ENCODE results near the gene RTN4R.

Gene RTN4R

DNA sequence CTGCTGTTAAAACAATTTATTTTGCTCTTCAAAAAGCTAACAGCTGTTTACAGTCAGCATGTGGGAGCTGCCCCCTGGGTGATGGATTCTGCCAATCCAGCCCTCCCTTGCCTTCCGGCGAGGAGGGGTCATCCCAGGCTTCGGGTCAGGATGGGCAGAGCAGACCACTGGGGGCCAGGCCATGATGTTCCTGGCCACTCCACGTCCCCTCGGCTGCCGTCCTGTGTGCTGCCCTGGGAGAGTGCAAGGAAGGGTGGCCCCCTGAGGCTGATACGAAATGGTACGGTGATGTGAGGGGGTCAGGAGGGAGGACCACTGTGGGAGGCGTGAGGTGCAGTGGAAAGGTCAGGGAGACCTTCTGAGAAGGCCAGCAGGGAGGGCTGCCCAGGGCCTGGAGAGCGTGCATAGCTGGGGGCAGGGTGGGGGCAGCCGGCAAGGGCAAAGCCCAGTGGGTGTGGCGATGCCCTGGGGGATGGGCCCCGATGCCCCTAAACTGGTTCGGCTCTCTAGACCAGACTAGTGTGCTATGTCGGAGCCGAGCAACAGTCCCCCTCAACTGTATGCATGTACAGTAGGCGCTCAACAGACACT lies 41.3 kb downstream of the RTN4R start:
- DNase-seq, result no peak

DNA sequence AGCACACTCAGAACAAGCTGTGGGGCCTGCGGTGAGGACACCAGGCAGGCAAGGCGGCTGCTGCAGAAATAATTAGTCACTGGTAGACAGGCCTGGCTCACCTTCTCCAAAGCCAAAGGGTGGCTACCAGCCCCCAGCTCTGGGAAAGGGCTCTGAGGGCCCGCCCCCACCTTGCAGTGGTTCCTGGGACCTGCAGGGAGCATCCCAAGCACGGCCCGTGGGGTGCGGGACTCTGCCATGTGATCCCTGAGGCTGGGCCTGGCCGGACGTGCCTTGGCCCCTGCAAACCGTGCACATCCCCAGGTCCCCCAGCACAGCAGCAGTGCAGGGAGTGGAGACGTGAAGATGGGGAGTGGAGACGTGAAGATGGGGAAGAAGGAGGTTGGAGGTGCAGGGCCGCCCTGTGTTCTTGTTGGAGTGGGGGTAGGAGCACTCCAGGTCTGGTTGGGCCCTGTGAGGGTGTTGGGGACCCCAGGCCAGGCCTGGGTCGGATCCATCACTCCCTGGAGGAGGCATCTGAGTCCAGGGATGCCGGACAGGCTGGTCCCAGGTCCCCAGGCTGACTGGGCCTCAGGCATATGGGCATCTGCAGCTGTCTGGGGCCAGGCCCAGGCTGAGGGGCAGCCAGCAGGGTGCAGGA lies 41.9 kb downstream of the RTN4R start:
- no peak for DNase-seq

DNA sequence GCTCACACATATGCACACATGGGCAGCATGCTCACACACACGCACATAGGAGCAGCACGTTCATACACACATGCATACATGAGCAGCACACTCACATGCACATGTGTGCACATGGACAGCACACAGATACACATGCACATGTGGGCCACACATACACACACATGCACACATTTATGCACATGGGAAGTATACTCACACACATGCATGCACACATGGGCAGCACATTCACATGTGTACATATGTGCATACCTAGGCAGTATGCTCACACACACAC lies 42.5 kb downstream of the RTN4R start:
- no peak for DNase-seq

DNA sequence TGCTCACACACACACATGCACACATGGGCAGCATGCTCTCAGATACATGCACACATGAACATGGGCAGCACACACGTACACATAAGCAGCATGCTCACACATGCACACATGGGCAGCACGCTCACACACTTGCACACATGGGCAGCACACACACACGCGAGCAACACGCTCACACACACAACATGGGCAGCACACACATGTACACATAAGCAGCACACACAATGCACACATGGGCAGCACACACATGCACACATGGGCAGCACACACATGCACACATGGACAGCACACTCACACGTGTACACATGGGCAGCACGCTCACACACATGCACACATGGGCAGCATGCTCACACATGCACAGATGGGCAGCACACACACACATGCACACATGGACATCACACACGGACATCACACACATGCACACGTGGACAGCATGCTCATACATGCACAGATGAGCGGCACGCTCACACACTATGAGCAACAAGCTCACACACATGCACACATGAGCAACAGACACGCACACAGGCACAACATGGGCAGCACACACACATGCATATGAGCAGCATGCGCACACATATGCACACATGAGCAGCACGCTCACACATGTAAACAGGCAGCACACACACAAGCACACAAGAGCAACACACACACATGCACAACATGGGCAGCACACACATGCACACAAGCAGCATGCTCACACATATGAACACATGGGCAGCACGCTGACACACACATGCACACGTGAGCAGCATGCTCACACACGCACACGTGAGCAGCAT lies 43.0 kb downstream of the RTN4R start:
- DNase-seq, result no peak

DNA sequence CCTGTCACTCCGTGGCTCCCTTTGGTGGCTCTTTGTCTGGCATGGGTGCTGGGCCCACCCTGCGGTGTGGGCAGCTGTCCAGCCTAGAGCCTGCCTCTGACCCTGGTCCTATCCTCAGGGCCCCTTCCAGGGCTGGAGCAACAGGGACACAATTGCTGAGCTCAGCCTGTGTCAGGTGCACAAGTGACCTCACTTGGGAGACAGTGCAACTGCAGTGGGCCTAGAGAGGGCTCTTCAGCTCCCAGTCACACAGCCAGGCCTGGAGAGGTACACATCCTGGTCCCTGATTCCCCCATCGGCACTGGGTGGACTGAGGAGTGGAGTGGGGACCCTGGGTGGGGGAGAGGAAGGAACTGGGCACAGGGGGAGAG lies 43.9 kb downstream of the RTN4R start:
- DNase-seq, result no peak

DNA sequence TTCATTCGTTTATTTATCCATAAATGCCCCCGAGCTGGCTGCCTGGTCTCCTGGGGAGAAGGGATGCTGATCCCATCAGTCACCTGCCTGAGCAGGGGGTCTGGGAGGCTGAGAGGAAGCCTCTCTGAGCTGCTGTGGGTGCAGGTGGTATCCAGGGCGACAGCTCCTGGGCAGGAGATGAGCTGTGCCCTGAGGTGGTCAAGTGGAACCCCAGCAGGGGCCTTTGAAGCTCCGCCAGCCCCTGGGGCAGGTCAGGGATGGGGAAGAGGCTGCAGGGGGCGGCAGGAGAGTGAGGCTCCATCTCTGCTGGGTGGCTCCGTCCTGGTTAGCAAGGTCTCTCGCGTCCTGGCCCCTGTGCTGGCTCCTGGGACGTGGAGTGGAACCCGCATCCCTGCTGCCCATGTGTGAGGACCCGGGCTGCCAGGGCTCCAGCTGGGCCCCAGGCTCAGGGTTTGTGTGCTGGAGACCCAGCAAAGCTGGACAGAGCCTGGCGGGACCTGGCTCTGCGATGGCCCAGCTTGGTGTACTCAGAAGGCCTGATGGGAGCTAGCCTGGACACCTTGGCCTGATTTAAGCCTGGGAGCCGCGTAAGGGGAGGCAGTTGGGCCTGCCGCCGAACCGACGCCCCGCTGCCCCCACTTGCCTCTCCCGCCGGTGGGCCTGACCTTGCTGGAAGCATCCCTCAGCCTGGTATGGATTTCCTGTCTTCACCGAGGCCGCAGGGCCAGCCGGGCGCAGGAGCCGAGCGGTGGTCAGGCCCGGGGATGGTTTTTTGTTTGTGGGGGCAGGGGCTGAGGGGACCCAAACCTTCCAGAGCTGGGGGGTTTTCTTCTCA lies 44.5 kb downstream of the RTN4R start:
- DNase-seq, result no peak

DNA sequence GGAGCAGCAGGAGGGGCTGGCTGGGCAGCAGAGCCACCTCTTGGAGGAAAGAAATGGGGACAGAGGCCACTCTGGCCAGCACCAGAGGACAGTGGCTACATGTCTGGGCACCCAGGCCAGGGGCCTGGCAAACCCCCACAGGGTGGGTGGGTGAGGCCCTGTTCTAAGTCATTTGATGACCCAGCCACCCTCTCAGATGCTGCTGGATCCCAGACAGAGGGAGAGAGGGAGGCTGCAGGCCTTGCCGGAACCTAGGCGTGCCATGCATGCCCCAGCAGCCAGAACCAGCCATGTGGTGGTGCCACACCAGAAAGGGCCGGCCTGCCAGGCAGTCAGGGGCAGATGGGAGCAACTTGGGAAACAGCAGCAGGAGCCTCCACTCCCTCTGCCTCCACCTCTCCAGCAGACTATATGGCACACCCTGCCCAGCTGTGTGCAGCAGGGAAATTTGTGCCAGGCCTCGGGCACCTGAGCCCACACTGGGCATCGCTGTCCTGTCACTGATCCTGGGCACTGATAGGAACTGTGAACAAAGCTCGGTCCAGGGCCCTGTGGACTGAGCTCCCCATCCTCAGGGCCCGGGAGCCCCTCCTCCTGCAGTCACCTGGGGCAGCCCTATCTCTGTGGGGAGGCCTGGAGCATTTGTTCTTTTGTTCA lies 45.2 kb downstream of the RTN4R start:
- no peak for DNase-seq

DNA sequence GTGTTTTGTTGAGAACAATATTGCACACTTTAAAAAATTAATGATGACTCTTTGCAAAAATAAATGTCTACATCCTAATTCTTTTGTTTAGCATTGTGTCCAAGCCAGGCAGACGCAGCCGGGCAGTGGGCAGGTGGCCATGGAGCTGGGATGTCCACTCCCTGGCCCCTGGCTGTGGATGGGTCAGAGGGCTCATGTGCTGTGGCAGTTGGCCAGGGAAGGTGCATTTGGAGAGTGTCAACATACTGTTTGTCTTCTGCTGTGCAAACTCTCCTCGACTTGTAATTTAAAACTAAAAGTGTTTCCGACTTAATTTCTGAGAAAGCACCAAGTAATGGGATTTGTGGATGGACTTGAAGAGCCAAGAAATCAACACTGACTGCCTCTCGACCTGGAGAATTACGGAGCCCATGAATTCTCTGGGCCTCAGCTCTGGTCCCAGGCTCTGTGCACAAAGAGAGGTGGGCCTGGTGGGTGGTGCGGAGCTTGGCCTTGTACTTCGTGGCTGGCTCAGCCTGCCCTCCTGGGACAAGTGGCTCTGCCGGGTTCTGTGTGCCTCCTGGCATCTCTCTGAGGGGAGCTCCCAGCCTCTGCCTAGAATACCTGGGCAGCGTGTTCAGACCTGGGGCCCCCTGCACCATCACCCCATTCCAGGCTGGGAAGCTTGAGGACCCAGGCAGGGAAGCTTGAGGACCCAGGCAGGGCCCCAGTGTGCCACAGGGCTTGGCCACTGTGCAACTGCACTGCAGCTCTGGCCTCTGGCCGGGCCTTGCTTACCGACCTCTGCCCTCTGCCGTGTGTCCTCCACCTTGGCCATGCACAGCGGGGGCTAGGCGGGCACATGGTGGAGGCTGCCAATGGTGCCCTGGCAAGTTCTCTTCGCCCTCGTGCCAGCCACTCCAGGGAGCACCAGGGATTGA lies 46.4 kb downstream of the RTN4R start:
- DNase-seq, result no peak

DNA sequence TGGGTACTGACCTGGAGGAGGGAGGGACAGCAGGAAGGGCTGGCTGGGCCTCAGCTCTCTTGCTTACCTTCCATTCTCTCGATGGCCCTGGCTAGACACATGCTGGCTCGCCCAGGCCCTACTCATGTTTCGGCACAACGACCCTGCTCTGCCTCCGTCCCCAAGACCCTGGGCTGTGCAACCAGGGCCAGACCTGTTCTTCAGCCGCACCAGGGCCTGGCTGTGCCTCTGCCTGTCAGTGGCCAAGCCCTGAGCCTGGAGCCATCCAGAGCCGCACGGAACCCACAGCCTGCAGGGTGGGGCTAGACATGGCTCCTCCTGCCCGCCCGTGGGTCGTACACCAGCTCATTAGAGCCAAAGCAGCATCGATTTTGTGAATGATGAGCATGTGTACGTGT lies 47.5 kb downstream of the RTN4R start:
- DNase-seq, result no peak

DNA sequence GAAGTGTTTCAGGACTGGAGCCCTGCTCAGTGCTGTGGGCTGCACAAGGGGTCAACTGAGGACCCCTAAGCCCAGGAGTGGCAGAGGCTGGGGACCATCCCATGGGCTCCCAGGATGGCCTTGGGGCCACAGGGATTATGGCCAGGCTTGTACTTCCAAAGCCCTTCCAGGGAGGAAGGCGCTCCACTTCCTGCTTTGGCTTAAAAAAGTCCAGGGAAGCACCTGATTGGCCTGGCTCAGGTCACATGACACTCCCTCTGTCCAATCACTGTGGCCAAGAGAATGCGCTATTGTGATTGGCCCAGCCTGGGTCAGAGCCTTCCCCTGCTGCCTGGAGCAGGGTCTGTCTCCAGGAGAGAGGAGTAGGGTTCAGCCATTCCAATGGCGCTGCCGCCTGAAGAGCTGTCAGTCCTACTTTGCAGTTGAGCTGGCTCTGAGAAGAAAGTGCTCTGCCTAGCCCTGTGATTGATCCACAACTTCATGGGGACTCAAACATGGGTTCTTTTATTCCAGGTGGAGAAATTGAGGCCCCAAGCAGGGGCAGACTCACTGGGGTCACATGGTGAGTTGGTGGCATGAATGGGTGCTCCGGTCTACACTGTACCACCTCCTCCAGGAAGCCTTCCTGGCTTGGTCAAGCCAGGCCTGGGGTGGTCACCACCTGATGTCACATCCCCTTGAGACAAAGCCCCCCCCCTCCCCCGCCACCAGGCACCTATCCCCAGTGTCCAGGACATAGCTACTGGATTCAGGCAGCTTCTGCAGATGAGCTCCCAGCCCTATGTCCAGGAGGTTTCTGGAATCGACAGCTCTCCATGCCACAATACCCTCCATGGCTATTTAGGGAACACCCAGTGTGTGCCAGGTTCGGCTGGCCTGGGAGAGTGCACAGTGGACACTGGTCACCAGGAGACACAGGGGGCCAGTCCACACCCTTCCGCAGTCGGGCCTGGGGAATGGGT lies 48.2 kb downstream of the RTN4R start:
- DNase-seq, result no peak

DNA sequence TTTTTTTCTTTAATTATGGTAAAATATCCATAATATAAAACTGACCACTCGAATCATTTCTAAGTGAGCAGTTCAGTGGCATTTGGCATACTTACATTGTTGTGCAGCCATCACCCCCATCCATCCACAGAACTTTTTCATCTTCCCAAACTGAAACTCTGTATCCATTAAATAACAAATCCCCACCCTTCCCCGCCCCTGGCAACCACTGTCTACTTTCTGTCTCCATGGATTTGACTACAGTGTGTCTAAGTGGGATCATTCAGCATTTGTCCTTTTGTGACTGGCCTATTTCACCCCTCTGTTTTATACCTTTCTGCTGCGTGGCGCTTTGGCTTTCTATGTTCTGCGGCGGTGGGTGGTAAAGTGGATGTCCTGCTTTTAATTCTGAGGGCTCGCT lies 49.1 kb downstream of the RTN4R start:
- DNase-seq, result no peak

DNA sequence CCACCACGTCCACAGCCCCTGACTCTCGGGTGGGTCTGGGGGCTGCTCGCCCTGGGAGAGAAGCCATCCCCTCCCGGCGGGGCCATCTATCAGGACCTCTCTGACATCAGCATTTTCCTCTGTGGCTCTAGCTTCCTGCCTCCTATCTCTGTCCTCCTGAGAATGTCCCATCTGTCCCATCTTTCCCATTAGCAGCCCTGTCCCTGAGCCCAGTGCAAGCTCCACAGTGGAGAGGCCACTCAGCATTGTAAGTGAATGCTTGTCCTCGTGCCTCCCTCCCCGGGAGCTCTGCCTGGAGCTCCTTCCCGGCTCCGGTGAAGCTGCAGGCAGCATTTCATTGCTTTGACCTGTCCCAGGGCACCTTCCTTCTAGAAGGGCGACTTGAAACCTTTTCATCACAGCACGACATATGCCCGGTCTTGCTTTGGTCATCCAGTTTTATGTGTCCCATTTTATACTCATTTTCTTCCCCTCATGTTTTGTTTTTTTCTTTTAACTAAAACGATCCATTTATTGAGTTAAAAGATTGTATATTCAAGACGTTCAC lies 49.7 kb downstream of the RTN4R start:
- no peak for DNase-seq

DNA sequence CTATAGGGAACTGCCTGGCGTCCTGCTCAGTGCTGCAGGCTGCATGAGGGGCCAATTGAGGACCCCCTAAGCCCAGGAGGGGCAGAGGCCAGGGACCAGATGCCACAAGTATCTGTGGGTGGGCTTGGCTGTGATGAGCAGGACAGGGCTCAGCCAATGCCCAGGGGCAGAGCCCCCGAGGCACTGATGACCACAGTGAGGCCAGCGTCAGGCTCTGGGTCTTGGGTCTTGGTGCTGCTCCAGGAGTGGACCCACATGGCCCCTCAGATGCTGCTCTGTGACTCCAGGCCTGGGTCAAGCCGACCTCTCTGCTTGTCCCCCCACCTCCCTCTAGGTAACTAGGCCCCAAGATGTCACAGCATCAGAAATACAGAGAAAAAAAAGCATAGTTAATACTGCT lies 50.6 kb downstream of the RTN4R start:
- no peak for DNase-seq

DNA sequence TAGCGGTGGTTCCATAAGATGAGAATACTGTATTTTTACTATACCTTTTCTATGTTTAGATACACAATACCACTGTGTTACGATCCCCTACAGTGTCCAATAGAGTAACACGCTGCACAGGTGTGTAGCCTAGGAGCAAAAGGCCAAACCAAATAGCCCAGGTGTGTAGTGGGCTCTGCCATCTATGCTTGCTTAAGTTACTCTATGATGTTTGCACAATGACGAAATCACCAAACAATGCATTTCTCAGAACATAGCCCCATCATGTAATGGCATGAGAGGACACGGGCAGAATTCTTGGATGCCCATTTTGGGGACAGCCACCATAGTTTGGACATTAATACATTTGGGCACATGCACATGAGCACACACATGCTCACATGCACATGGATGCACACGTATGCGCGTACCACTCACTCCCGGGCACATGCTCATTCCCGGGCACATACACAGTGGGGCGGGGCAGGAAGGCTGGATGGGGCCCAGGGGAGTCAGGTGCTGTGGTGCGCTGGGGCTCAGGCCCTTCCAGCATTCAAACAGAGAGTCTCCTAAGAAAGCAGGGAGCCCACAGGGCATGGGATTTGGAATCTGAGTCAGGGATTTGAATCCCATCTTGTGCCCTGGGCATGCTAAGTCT lies 51.1 kb downstream of the RTN4R start:
- no peak for DNase-seq

DNA sequence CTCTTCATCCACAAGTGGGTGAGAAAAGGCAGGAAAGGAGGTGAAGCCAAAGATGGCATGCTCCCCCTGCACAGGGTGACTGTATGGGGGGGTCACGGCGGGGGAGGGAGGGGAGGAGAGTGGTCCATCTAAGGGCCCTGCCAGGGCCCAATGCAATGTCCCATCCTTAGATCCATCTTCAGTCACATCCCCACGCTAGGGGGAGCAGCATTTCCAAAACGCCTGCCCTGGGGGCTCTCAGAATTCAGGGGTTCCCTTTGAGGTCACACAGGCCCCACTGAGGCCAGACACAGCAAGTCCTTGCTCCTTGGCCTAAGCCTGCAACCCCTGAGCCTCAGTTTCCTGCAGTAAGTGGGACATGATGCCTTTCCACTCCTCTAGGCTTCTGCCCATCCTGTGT lies 52.4 kb downstream of the RTN4R start:
- no peak for DNase-seq

DNA sequence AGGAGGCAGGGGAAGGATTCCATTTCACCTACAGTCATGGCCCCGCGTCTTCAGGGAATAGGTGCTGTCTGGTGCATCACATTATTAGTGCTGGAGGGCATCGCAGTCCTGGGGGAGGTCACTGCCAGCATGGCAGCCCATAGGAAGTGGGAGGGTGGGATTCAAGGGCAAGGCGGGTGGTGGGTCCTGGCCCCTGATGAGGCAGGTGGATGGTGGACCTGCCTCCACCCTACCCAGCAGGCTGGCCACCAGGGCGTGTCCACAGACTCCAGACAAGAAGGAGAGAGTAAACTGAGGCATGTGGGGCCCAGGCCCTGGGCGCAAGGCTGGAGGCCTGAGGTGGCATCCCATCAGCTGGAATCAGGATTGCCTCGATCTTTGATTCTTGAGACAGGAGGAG lies 53.3 kb downstream of the RTN4R start:
- DNase-seq, result no peak

DNA sequence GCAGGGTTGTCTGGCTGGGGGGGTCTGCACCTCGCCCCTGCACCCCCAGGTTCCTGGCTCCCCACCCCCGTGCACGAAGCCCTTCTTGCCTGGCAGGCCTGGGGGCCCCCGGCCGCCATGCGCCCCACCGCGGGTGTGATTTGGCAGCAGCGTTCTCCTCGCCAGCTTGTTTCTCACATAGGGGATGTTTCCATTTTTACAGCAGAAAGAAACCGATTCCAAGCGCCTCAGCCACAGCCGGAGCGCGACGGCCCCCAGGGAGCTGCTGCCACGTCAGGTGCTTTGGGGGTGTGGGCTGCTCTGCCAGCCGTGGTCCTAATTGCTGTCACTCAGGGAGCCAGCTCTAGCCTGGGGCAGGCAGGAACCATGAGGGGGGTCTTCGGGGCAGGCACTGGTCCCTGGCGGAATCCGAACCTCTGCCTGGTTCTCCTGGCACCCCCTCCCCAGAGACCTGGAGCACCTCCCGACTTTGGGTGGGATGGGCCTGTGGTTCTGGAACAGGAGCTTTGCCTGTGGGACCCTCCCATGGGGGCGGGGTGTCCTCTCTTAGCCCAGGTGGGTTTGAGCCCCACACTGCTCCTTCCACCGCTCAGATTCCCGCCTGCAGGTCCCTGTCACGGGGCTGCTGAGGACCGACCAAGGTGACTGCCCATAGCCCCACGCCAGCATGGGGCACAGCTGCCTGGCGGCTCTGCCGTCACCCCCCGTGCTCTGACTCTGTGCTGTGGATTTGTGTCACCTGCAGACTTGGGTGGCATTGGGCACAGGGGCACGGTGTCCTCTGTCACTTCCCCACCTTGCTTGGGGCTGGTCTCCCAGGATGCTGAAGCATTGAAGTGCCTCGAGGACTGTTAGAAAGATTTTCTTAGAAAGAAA lies 54.0 kb downstream of the RTN4R start:
- DNase-seq, result no peak

DNA sequence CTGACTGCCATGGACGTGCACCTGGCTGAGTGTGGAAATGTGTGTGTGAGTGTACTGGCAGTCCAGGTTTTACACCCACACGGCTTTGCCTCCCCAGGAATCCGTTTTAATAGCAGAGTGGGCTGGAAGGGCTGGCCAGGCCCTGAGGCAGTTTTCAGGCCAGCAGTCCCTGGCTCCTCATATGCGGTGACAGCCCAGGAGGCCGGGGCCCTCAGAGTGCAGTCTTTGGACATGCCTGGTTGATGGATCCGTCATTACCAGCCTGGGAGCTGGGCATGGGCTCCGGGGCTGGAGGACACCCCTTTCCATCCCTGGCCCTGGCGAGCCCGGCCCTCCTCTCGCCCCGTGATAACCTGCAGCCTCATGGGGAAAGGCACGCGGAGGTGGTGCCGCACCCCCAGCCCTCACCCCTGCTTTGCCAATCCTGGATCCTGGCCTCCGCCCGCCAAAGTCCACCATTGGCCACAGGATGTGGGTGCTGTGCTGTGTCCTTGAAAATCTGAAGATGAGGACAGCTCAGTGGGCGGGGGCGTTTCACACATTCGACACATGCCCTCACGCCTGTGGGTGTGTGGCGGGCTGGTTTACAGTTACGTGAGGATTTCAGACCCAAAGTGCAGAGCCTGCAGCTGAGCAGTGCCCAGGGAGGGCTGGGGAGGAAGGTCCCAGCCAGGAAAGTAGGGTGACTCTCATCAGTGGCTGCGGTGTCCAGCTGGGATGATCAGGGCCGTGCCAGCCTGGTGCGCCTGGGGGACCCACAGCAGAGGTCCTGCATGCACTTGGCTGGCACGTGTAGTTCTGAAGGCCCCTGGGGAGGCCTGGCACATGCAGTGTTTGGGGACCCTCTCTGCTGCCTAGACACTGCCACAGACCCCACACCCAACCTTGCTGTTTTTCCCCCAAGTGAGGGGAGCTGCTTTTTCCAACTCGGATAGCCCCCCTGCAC lies 55.1 kb downstream of the RTN4R start:
- no peak for DNase-seq
